IMR-90 (cell line): ENCODE data around the gene CD96.
"Not testable (repeated sequence)": the region's sequence is repeated elsewhere in the genome, so short reads cannot be mapped to it uniquely, and the experiment has no call there.

ENCODE experiments used
- BHLHE40 ChIP-seq: fragments of 150-350 bp; IDR thresholded peaks from 2 replicates; pipeline ENCODE4 v1.6.1; 2016; ENCODE audit warnings: mild to moderate bottlenecking, low read depth, low read length
- CTCF ChIP-seq: conservative IDR thresholded peaks from 2 replicates; pipeline ENCODE4 v1.5.1; 2012; ENCODE audit warnings: mild to moderate bottlenecking, low read depth, low read length, improper control_type of control experiment
- ELK1 ChIP-seq: fragments of 150-350 bp; IDR thresholded peaks from 2 replicates; pipeline ENCODE4 v1.6.1; 2016; ENCODE audit warnings: low read depth, mild to moderate bottlenecking, low read length, moderate library complexity, borderline replicate concordance
- MAFK ChIP-seq: IDR thresholded peaks from 2 replicates; pipeline ENCODE4 v1.6.1; 2012; ENCODE audit warnings: low read depth, low read length, improper control_type of control experiment
- POLR2A ChIP-seq: IDR thresholded peaks from 2 replicates; pipeline ENCODE4 v1.6.1; 2012; ENCODE audit warnings: mild to moderate bottlenecking, low read depth, low read length

GRCh38 chr3:111672461-111672860 is 130.5 kb downstream of the CD96 start:
- not testable (repeated sequence) for TF ChIP-seq CTCF, BHLHE40, ELK1, MAFK, POLR2A
